Lower lobe of right lung (tissue), 2 donors: ENCODE results near the gene ASPSCR1. TPM values are rescaled to one million over a fixed set of nuclear protein-coding genes. Genes with fewer than 3 reads are reported as not detected.
A peak's percentile ranks its signal among the peaks of the same experiment; 100 is the strongest.

Experiments
- ATAC-seq, 2 donors: fragments of 200-7000 bp; cut with Tn5 transposase; one replicate each; pipeline ENCODE4 v1.9.1; 2020 to 2022; ENCODE audit warnings: mild to moderate bottlenecking in 2 of 2, moderate library complexity in 2 of 2
- DNase-seq: peaks from one replicate; pipeline ENCODE4 v3.0.0-alpha.2; 2020
- H3K27ac ChIP-seq: fragments of 200-600 bp; one replicate; pipeline ENCODE4 v1.8.0; 2022
- H3K27me3 ChIP-seq: fragments of 200-600 bp; one replicate; pipeline ENCODE4 v1.8.0; 2022; ENCODE audit warnings: low read depth
- H3K36me3 ChIP-seq: fragments of 200-600 bp; one replicate; pipeline ENCODE4 v1.8.0; 2022; ENCODE audit warnings: mild to moderate bottlenecking
- H3K4me1 ChIP-seq: fragments of 200-600 bp; one replicate; pipeline ENCODE4 v1.8.0; 2022
- H3K4me3 ChIP-seq: fragments of 200-600 bp; one replicate; pipeline ENCODE4 v1.8.0; 2022; ENCODE audit warnings: mild to moderate bottlenecking
- H3K9me3 ChIP-seq: fragments of 200-600 bp; one replicate; pipeline ENCODE4 v1.8.0; 2022
- CTCF ChIP-seq: fragments of 200-600 bp; IDR thresholded peaks from one replicate; pipeline ENCODE4 v1.8.0; 2022; ENCODE audit warnings: antibody characterized with exemption, mild to moderate bottlenecking
- intact Hi-C: fragments of 100-400 bp; cut with DNase I; formaldehyde crosslinking; loops from one replicate; pipeline ENCODE4 v1.11.0; 2022
- total RNA-seq: library from RNA; stranded (reverse); fragmentation: NEBNext Ultra II Directional; extraction: Animal tissue kit (Norgen Biotek cat#: 25700); gene quantifications from one replicate; pipeline ENCODE4 v1.2.1, GENCODE V29; 2021
- donor health status: DM: no; HTN: yes; CAD: no; lungs with severe emphysema.

Gene ASPSCR1
- total RNA-seq, 1 donor from 2014 or later, result 45.3 TPM

- Histone ChIP-seq H3K4me3 (peak overlapping the region; percentile 86), H3K27ac (peak overlapping the region; percentile 74), H3K4me1 (peaks cover 37% of the 10 kb centered on the region), H3K9me3 (no peaks in the 10 kb centered on the region), H3K36me3 (peaks cover 58% of the 10 kb centered on the region), H3K27me3 (no peaks in the 10 kb centered on the region)
- peak in 1 of 2 donors; percentile 15 for ATAC-seq
- DNase-seq, result no peak
- intact Hi-C loops, result no loop called here
- TF ChIP-seq CTCF, result no peak
These were observed 73.6 kb downstream of the ASPSCR1 start for GRCh38 chr17:82050761-82051641.

- Histone ChIP-seq H3K4me1 (peaks cover 37% of the 10 kb centered on the region), H3K27me3 (no peaks in the 10 kb centered on the region), H3K27ac (peak within 1 kb of the TSS; percentile 74), H3K4me3 (peak within 1 kb of the TSS; percentile 86), H3K9me3 (no peaks in the 10 kb centered on the region), H3K36me3 (peaks cover 66% of the 10 kb centered on the region)
- intact Hi-C loops, result no loop called here
- no peak for TF ChIP-seq CTCF
- ATAC-seq (peak; percentile 71 to 79), DNase-seq (peak; percentile 88)
These were observed 74.6 kb downstream of the ASPSCR1 start, which contains the start of the genes GPS1 and RFNG for GRCh38 chr17:82051776-82052637. GPS1 (plus strand) TSS chr17:82051898; CDS start chr17:82051932, 34 bp downstream. RFNG (minus strand) TSS chr17:82051811; CDS start chr17:82051766, 45 bp downstream.

- Histone ChIP-seq H3K27me3 (no peaks in the 10 kb centered on the region), H3K4me1 (peaks cover 37% of the 10 kb centered on the region), H3K36me3 (peaks cover 66% of the 10 kb centered on the region), H3K27ac (peak overlapping the region; percentile 74), H3K9me3 (no peaks in the 10 kb centered on the region), H3K4me3 (peak overlapping the region; percentile 86)
- intact Hi-C loops, result no loop called here
- TF ChIP-seq CTCF, result no peak
- DNase-seq, result no peak
- no peak for ATAC-seq
These were observed 75.2 kb downstream of the ASPSCR1 start for GRCh38 chr17:82052638-82053059.

GRCh38 chr17:82053130-82053529, 75.7 kb downstream of the ASPSCR1 start:
- DNase-seq (no peak), ATAC-seq (no peak)
- Histone ChIP-seq H3K27ac (no peak overlapping the region), H3K4me3 (peak overlapping the region; percentile 86), H3K27me3 (no peaks in the 10 kb centered on the region), H3K9me3 (no peaks in the 10 kb centered on the region), H3K36me3 (peaks cover 67% of the 10 kb centered on the region), H3K4me1 (peaks cover 37% of the 10 kb centered on the region)
- intact Hi-C loops, result no loop called here
- no peak for TF ChIP-seq CTCF

GRCh38 chr17:82053556-82054263, 76.3 kb downstream of the ASPSCR1 start:
- no peak overlapping the region for H3K27ac ChIP-seq
- peaks cover 69% of the 10 kb centered on the region for H3K36me3 ChIP-seq
- no peak for DNase-seq
- no peak for TF ChIP-seq CTCF
- intact Hi-C loops, result no loop called here
- no peak overlapping the region for H3K4me3 ChIP-seq
- peaks cover 37% of the 10 kb centered on the region for H3K4me1 ChIP-seq
- no peaks in the 10 kb centered on the region for H3K27me3 ChIP-seq
- no peak for ATAC-seq
- H3K9me3 ChIP-seq, result no peaks in the 10 kb centered on the region
